ENCODE measurements around the gene PCED1A. TPM values are rescaled to one million over a fixed set of nuclear protein-coding genes. Genes with fewer than 3 reads are reported as not detected.
"Not testable (repeated sequence)": the region's sequence is repeated elsewhere in the genome, so short reads cannot be mapped to it uniquely, and the experiment has no call there.

The PCED1A gene
- total and polyA plus RNA-seq, 4 donors, result 6.8 to 13.4 (median 13.0) TPM

DNA sequence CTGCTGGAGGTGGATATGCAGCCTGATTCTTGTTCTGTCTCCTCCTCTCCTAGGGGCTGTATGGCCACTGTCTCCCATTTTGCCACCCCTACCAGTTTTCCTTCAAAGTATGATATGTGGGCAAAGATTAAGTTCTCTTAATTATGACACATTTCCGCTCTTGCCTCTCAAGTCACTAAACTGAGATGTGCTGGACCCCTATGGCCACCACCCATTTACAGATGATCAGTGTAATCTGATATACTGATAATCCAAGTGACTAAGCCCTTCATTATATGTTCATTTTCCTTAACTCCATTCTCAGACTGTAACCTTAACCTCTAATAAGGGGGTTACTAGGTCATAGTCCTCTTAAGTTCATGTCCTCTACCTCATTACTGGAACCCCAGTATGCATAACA, 26.4 kb downstream of the PCED1A start:
- no peak overlapping the region for H3K4me3 ChIP-seq (ENCODE audit: low read depth in 1 of 3, low read length in 3 of 3)
- H3K4me1 ChIP-seq (ENCODE audit: control insufficient read depth in 4 of 4, insufficient read depth in 4 of 4, low read length in 3 of 4), result no peaks in the 10 kb centered on the region
- no peak overlapping the region for H3K9ac ChIP-seq (ENCODE audit: low read depth in 1 of 2, low read length in 2 of 2)
- no peaks in the 10 kb centered on the region for H3K36me3 ChIP-seq (ENCODE audit: control insufficient read depth in 4 of 4, insufficient read depth in 3 of 4, low read depth in 1 of 4, low read length in 3 of 4)
- no peaks in the 10 kb centered on the region for H3K27me3 ChIP-seq (ENCODE audit: control insufficient read depth in 4 of 4, insufficient read depth in 4 of 4, low read length in 3 of 4)
- peaks cover 0 to 1% (median 0%) of the 10 kb centered on the region in 4 donors for H3K9me3 ChIP-seq (ENCODE audit: control insufficient read depth in 4 of 4, low read length in 3 of 4)
- DNase-seq (ENCODE audit: low spot score), result no peak
- H3K27ac ChIP-seq (ENCODE audit: low read depth in 1 of 2, low read length in 2 of 2), result no peak overlapping the region
- WGBS, result 96% methylated on average over 1 of the region's 1 CpG
- TF ChIP-seq, protein P1, sequence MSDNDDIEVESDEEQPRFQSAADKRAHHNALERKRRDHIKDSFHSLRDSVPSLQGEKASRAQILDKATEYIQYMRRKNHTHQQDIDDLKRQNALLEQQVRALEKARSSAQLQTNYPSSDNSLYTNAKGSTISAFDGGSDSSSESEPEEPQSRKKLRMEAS (IDR thresholded peaks at IDR 0.05), result no peak
- TF ChIP-seq YY1 (IDR thresholded peaks at IDR 0.05) (no peak), EGR1 (IDR thresholded peaks at IDR 0.05; ENCODE audit: low read depth in 2 of 2) (no peak), HNF4A (conservative IDR thresholded peaks at IDR 0.05) (no peak), RAD21 (IDR thresholded peaks at IDR 0.05) (no peak), FOXA2 (IDR thresholded peaks at IDR 0.05) (no peak), FOXA1 (IDR thresholded peaks at IDR 0.05) (no peak), TAF1 (conservative IDR thresholded peaks at IDR 0.05) (no peak), NR2F2 (IDR thresholded peaks at IDR 0.05) (no peak), RXRA (IDR thresholded peaks at IDR 0.05) (no peak), HNF4G (IDR thresholded peaks at IDR 0.05) (no peak)
- TF ChIP-seq, protein P2, sequence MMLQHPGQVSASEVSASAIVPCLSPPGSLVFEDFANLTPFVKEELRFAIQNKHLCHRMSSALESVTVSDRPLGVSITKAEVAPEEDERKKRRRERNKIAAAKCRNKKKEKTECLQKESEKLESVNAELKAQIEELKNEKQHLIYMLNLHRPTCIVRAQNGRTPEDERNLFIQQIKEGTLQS (IDR thresholded peaks at IDR 0.05), result no peak

DNA sequence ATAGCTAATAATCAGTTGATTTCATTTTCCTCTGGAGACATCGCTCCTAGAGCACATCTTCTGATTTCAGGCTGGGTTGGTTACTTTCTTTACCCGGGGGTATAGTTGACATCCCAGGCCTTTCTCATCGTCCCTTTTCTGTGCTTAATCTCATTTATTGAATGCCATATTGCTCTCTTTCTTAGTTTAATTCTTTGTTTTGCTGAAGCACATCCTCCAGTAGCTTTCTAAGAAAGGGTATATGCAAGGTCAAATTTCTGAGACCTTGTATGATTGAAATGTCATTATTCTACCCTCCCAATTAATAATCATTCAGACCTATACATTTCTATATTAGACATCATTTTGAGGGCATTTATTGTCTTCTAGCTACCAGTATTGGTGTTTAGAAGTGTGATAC, 28.3 kb downstream of the PCED1A start:
- WGBS, result 69% methylated on average over 3 of the region's 3 CpGs
- no peak overlapping the region for H3K27ac ChIP-seq (ENCODE audit: low read depth in 1 of 2, low read length in 2 of 2)
- TF ChIP-seq RXRA (IDR thresholded peaks at IDR 0.05) (no peak), EGR1 (IDR thresholded peaks at IDR 0.05; ENCODE audit: low read depth in 2 of 2) (no peak)
- no peak overlapping the region for H3K4me3 ChIP-seq (ENCODE audit: low read depth in 1 of 3, low read length in 3 of 3)
- no peak overlapping the region for H3K9ac ChIP-seq (ENCODE audit: low read depth in 1 of 2, low read length in 2 of 2)
- no peaks in the 10 kb centered on the region for H3K36me3 ChIP-seq (ENCODE audit: control insufficient read depth in 4 of 4, insufficient read depth in 3 of 4, low read depth in 1 of 4, low read length in 3 of 4)
- no peak for DNase-seq (ENCODE audit: low spot score)
- peaks cover 0 to 1% (median 0%) of the 10 kb centered on the region in 4 donors for H3K9me3 ChIP-seq (ENCODE audit: control insufficient read depth in 4 of 4, low read length in 3 of 4)
- peaks cover 0 to 3% (median under 1%) of the 10 kb centered on the region in 4 donors for H3K27me3 ChIP-seq (ENCODE audit: control insufficient read depth in 4 of 4, insufficient read depth in 4 of 4, low read length in 3 of 4)
- no peaks in the 10 kb centered on the region for H3K4me1 ChIP-seq (ENCODE audit: control insufficient read depth in 4 of 4, insufficient read depth in 4 of 4, low read length in 3 of 4)

- Histone ChIP-seq H3K4me3 (ENCODE audit: low read depth in 1 of 3, low read length in 3 of 3) (no peak overlapping the region), H3K36me3 (ENCODE audit: control insufficient read depth in 4 of 4, insufficient read depth in 3 of 4, low read depth in 1 of 4, low read length in 3 of 4) (no peaks in the 10 kb centered on the region), H3K9ac (ENCODE audit: low read depth in 1 of 2, low read length in 2 of 2) (no peak overlapping the region), H3K27ac (ENCODE audit: low read depth in 1 of 2, low read length in 2 of 2) (no peak overlapping the region), H3K4me1 (ENCODE audit: control insufficient read depth in 4 of 4, insufficient read depth in 4 of 4, low read length in 3 of 4) (peaks cover 0 to 7% (median 5%) of the 10 kb centered on the region in 4 donors), H3K27me3 (ENCODE audit: control insufficient read depth in 4 of 4, insufficient read depth in 4 of 4, low read length in 3 of 4) (peaks cover 0 to 7% (median 4%) of the 10 kb centered on the region in 4 donors), H3K9me3 (ENCODE audit: control insufficient read depth in 4 of 4, low read length in 3 of 4) (peaks cover 0 to 1% (median 0%) of the 10 kb centered on the region in 4 donors)
- no peak for DNase-seq (ENCODE audit: low spot score)
- TF ChIP-seq RAD21 (IDR thresholded peaks at IDR 0.05) (no peak), HNF4G (IDR thresholded peaks at IDR 0.05) (no peak), GABPA (IDR thresholded peaks at IDR 0.05 in 1 of 2, conservative IDR thresholded peaks at IDR 0.05 in 1 of 2) (no peak), NR2F2 (IDR thresholded peaks at IDR 0.05) (no peak), RXRA (IDR thresholded peaks at IDR 0.05) (no peak), YY1 (IDR thresholded peaks at IDR 0.05) (no peak), HNF4A (conservative IDR thresholded peaks at IDR 0.05) (no peak), FOXA1 (IDR thresholded peaks at IDR 0.05) (no peak), REST (IDR thresholded peaks at IDR 0.05) (no peak), EGR1 (IDR thresholded peaks at IDR 0.05; ENCODE audit: low read depth in 2 of 2) (no peak), FOXA2 (IDR thresholded peaks at IDR 0.05) (no peak)
- WGBS, result 93% methylated on average over 10 of the region's 10 CpGs
These were observed 30.8 kb downstream of the PCED1A start for GRCh38 chr20:2809690-2810089.

GRCh38 chr20:2807929-2808328, 32.5 kb downstream of the PCED1A start:
- H3K27ac ChIP-seq (ENCODE audit: low read depth in 1 of 2, low read length in 2 of 2); DNase-seq (ENCODE audit: low spot score); H3K36me3 ChIP-seq (ENCODE audit: control insufficient read depth in 4 of 4, insufficient read depth in 3 of 4, low read depth in 1 of 4, low read length in 3 of 4); H3K4me1 ChIP-seq (ENCODE audit: control insufficient read depth in 4 of 4, insufficient read depth in 4 of 4, low read length in 3 of 4); H3K4me3 ChIP-seq (ENCODE audit: low read depth in 1 of 3, low read length in 3 of 3); H3K9me3 ChIP-seq (ENCODE audit: control insufficient read depth in 4 of 4, low read length in 3 of 4); H3K9ac ChIP-seq (ENCODE audit: low read depth in 1 of 2, low read length in 2 of 2): not testable (repeated sequence)
- H3K27me3 ChIP-seq (ENCODE audit: control insufficient read depth in 4 of 4, insufficient read depth in 4 of 4, low read length in 3 of 4), result peaks cover 0 to 12% (median 4%) of the 10 kb centered on the region in 4 donors
- WGBS, result 67% methylated on average over 9 of the region's 9 CpGs

Data from liver (tissue), 9 donors.